IgD-negative memory B cell (primary cell): Measurements from ENCODE around the gene ZNF407. TPM values are rescaled to one million over a fixed set of nuclear protein-coding genes. Genes with fewer than 3 reads are reported as not detected.
A peak's percentile ranks its signal among the peaks of the same experiment; 100 is the strongest.

Experiments used
- H3K27ac Mint-ChIP-seq, 3 donors: one replicate each; pipeline ENCODE4 v1.8.0; 2020 to 2022; ENCODE audit warnings: mild to moderate bottlenecking in 3 of 3, mixed read lengths in 3 of 3, moderate library complexity in 1 of 3
- H3K27me3 Mint-ChIP-seq: one replicate; pipeline ENCODE4 v1.8.0; 2021; ENCODE audit warnings: mixed read lengths
- H3K36me3 Mint-ChIP-seq: one replicate; pipeline ENCODE4 v1.8.0; 2020; ENCODE audit warnings: mild to moderate bottlenecking, mixed read lengths
- H3K4me1 Mint-ChIP-seq, 3 donors: one replicate each; pipeline ENCODE4 v1.8.0; 2020 to 2022; ENCODE audit warnings: mixed read lengths in 3 of 3, mild to moderate bottlenecking in 1 of 3
- H3K4me3 Mint-ChIP-seq, 4 donors: one replicate each; pipeline ENCODE4 v1.8.0; 2020 to 2022; ENCODE audit warnings: mild to moderate bottlenecking in 4 of 4, mixed read lengths in 4 of 4, moderate library complexity in 3 of 4
- H3K9me3 Mint-ChIP-seq, 3 donors: one replicate each; pipeline ENCODE4 v1.8.0; 2020 to 2021; ENCODE audit warnings: mixed read lengths in 3 of 3, mild to moderate bottlenecking in 1 of 3
- polyA plus RNA-seq: library from polyadenylated mRNA; unstranded; fragments of 300-500 nt; fragmentation: Illumina TruSeq; gene quantifications from one replicate; pipeline ENCODE4 v1.2.3, GENCODE V29; 2021

The ZNF407 gene
- polyA plus RNA-seq, 1 donor from 2014 or later: 3.8 TPM

DNA sequence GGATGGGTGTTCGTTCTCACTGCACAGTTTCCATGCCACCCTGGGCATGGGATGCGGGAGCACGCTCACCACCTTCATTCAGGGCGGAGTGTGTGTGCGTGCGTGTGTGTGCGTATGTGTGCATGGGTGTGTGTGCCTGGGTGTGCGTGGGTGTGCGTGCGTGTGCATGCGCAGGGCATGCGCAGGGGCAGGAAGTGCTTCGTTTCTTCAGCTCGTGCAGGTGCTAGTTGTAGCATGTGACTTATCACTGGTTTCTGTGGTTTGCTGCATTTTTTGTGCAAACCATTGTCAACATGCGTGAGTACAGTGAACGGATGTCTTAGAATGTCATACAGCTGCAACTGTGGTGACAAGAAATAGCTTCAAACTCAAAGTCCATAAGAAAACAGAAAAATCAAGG, 431.8 kb downstream of the ZNF407 start:
- no peaks in the 10 kb centered on the region for H3K4me1 Mint-ChIP-seq
- H3K9me3 Mint-ChIP-seq: no peaks in the 10 kb centered on the region
- H3K27me3 Mint-ChIP-seq: no peaks in the 10 kb centered on the region
- H3K27ac Mint-ChIP-seq: no peak overlapping the region
- no peak overlapping the region for H3K4me3 Mint-ChIP-seq
- H3K36me3 Mint-ChIP-seq: peaks cover 17% of the 10 kb centered on the region

DNA sequence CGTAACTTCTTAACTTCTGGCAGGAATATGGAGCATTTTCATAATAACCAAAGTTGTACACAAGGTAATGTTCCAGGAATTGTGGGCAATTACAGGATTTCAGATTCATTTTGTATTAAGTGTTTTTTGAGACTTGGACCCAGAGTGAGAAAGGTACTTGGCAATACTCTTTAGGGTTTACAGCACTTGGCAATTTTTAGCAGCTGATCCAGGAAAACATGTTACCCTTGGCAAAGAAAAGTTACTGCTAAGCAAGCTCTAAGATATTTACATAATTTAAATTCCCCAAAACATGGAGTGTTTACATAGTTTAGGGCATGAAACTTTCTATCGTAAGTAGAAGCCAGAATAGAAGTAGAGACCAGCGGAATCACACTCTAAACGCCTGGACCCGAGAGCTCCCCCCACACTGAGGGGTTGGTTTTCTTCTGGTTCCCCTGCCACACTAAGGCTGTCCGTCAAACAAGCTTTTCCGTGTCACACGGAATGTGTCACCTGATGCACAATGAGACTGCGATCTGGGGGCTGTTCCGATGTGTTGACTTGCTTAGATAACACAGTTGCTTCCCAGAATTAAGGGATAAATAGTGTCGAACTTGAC, 434.1 kb downstream of the ZNF407 start:
- Mint-ChIP-seq H3K4me1 (no peaks in the 10 kb centered on the region), H3K36me3 (peaks cover 15% of the 10 kb centered on the region), H3K27me3 (no peaks in the 10 kb centered on the region), H3K27ac (no peak overlapping the region), H3K9me3 (no peaks in the 10 kb centered on the region), H3K4me3 (no peak overlapping the region)

DNA sequence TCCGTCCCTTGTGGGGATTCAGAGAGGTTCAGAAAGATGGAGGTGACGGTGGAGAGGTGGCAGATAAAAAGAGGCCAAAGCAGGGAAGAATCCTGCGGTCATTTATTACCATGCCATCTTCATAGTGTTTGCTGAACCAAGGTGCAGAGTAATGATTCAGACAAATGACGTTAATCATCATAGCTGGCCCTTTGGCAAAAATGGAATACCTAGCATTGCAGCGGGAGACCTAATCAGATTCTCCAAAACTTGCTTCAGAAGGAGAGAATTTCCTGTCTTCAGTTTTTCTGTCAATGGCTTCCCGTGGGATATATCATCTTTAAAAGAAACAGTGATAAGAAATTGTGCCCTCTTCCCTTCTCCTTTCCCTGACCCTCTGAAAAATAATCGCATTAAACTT, 435.8 kb downstream of the ZNF407 start:
- H3K36me3 Mint-ChIP-seq: peaks cover 12% of the 10 kb centered on the region
- no peaks in the 10 kb centered on the region for H3K27me3 Mint-ChIP-seq
- H3K4me1 Mint-ChIP-seq: no peaks in the 10 kb centered on the region
- no peaks in the 10 kb centered on the region for H3K9me3 Mint-ChIP-seq
- H3K27ac Mint-ChIP-seq: no peak overlapping the region
- peak overlapping the region in 1 of 4 donors; percentile 23 for H3K4me3 Mint-ChIP-seq

GRCh38 chr18:75034937-75035336, 437.3 kb downstream of the ZNF407 start:
- no peak overlapping the region for H3K27ac Mint-ChIP-seq
- peaks cover 6% of the 10 kb centered on the region for H3K36me3 Mint-ChIP-seq
- H3K4me1 Mint-ChIP-seq: no peaks in the 10 kb centered on the region
- H3K27me3 Mint-ChIP-seq: no peaks in the 10 kb centered on the region
- no peaks in the 10 kb centered on the region for H3K9me3 Mint-ChIP-seq
- no peak overlapping the region for H3K4me3 Mint-ChIP-seq

DNA sequence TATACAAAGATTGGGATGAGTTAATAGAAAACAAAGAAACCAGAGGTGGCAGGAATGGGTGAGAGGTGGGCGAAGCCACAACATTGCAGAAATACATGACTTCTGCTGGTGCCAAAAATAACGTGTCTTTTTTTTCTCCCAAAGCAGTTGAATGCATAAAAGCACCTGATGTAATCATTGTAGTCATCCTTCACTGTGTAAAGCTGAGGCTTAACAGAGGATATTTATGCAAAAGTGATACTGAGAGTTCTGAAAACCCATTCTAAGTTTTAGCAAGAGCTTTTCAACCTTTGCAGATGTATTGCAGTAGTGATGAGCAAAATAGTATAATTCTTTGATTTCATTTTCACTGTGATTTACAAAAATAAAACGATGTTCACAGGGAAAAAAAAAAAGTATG, 438.3 kb downstream of the ZNF407 start:
- Mint-ChIP-seq H3K4me3 (no peak overlapping the region), H3K27me3 (no peaks in the 10 kb centered on the region), H3K9me3 (no peaks in the 10 kb centered on the region), H3K36me3 (peaks cover 6% of the 10 kb centered on the region), H3K27ac (no peak overlapping the region), H3K4me1 (no peaks in the 10 kb centered on the region)

DNA sequence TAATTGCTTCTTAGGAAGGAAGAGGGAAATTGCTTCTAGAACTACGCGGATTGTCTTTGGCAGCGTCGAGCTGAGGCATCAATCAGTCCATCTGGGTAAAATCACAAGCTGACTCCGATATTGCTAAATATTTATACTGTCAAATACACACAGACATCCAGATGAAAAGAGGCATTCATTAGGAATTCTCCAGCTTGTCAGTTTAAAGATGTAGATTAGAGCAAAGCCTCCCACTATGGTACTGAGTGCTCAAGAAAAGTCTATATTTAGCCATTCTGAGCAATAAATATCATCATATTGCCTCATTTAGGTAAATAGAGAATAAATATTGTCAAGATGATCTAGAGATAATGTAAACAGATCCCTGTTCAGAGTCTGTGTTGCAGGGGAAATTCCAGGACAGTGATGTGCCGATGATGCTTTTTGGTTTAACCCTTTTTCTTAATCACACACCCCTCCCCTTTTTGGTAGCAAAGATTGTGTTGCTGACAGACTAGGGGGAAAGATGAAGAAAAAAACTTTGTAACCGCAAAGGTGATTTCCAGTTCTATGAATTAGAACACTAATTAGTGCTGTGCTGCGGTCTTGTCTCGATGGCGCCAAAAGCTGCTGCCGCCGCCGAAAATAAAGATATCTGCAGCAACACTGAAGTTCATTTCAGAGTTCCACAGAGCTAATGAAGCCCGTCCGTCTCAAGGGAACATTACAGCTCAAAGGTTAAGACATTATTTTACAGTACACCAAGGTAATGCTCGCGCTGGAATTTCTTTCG, 439.4 kb downstream of the ZNF407 start:
- Mint-ChIP-seq H3K36me3 (peaks cover 9% of the 10 kb centered on the region), H3K27ac (no peak overlapping the region), H3K4me1 (peaks cover 0 to 1% (median 0%) of the 10 kb centered on the region in 3 donors), H3K9me3 (no peaks in the 10 kb centered on the region), H3K4me3 (no peak overlapping the region), H3K27me3 (no peaks in the 10 kb centered on the region)

DNA sequence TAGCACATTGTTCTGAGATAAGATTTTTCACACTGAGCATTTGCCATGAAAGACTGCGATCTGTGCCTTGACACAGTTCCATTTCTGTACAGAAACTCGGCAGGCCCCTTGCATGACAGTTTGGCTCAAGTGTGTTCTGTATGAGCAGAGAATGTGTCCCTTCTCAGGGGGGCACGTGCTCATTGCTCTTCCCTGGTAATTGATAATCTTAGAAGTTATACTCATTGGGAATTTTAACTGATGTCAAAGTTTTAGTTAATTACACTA, 440.0 kb downstream of the ZNF407 start:
- Mint-ChIP-seq H3K27me3 (no peaks in the 10 kb centered on the region), H3K4me1 (peaks cover 0 to 1% (median 0%) of the 10 kb centered on the region in 3 donors), H3K4me3 (no peak overlapping the region), H3K36me3 (peaks cover 6% of the 10 kb centered on the region), H3K27ac (no peak overlapping the region), H3K9me3 (no peaks in the 10 kb centered on the region)

GRCh38 chr18:75041586-75041985, 443.9 kb downstream of the ZNF407 start:
- Mint-ChIP-seq H3K9me3 (no peaks in the 10 kb centered on the region), H3K27ac (no peak overlapping the region), H3K4me3 (no peak overlapping the region), H3K4me1 (peaks cover 0 to 1% (median 0%) of the 10 kb centered on the region in 3 donors), H3K27me3 (no peaks in the 10 kb centered on the region), H3K36me3 (peaks cover 4% of the 10 kb centered on the region)

- Mint-ChIP-seq H3K9me3 (no peaks in the 10 kb centered on the region), H3K4me3 (no peak overlapping the region), H3K36me3 (peaks cover 4% of the 10 kb centered on the region), H3K4me1 (peaks cover 0 to 1% (median 0%) of the 10 kb centered on the region in 3 donors), H3K27me3 (no peaks in the 10 kb centered on the region), H3K27ac (no peak overlapping the region)
Measured at GRCh38 chr18:75043478-75043877, 445.8 kb downstream of the ZNF407 start.

GRCh38 chr18:75044296-75044695, 446.6 kb downstream of the ZNF407 start:
- Mint-ChIP-seq H3K27me3 (no peaks in the 10 kb centered on the region), H3K36me3 (peaks cover 4% of the 10 kb centered on the region), H3K9me3 (no peaks in the 10 kb centered on the region), H3K4me1 (peaks cover 0 to 1% (median 0%) of the 10 kb centered on the region in 3 donors), H3K4me3 (no peak overlapping the region), H3K27ac (no peak overlapping the region)

DNA sequence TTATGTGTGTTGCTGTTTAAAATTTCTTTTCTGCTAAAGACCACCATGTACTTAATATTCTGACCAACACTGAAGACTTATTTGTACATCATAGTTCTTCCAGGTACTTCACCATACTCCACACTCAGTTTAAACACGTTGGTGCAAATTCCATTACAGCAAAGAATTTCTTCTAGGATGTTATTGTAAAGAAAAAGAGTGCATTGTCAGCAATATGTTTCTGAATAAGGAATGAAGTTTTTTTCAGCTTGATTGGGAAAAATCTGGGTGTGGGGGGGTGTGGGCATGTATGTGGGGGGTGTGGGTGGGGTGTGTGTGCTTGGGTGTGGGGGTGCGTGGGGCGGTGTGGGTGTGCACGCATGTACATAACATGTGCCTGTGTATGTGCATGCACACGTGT, 447.1 kb downstream of the ZNF407 start:
- peaks cover 4% of the 10 kb centered on the region for H3K36me3 Mint-ChIP-seq
- H3K27me3 Mint-ChIP-seq: no peaks in the 10 kb centered on the region
- peaks cover 0 to 1% (median 0%) of the 10 kb centered on the region in 3 donors for H3K4me1 Mint-ChIP-seq
- H3K4me3 Mint-ChIP-seq: no peak overlapping the region
- H3K9me3 Mint-ChIP-seq: no peaks in the 10 kb centered on the region
- no peak overlapping the region for H3K27ac Mint-ChIP-seq

- H3K27ac Mint-ChIP-seq: no peak overlapping the region
- no peaks in the 10 kb centered on the region for H3K27me3 Mint-ChIP-seq
- no peak overlapping the region for H3K4me3 Mint-ChIP-seq
- peaks cover 0 to 1% (median 0%) of the 10 kb centered on the region in 3 donors for H3K4me1 Mint-ChIP-seq
- H3K9me3 Mint-ChIP-seq: no peaks in the 10 kb centered on the region
- peaks cover 4% of the 10 kb centered on the region for H3K36me3 Mint-ChIP-seq
Measured at GRCh38 chr18:75045272-75045671, 447.6 kb downstream of the ZNF407 start.

- Mint-ChIP-seq H3K9me3 (no peaks in the 10 kb centered on the region), H3K27ac (no peak overlapping the region), H3K36me3 (no peaks in the 10 kb centered on the region), H3K4me3 (no peak overlapping the region), H3K27me3 (no peaks in the 10 kb centered on the region), H3K4me1 (no peaks in the 10 kb centered on the region)
Measured at GRCh38 chr18:75047240-75047961, 449.7 kb downstream of the ZNF407 start.

- peaks cover 2% of the 10 kb centered on the region for H3K36me3 Mint-ChIP-seq
- no peaks in the 10 kb centered on the region for H3K27me3 Mint-ChIP-seq
- H3K4me3 Mint-ChIP-seq: no peak overlapping the region
- H3K4me1 Mint-ChIP-seq: no peaks in the 10 kb centered on the region
- no peaks in the 10 kb centered on the region for H3K9me3 Mint-ChIP-seq
- H3K27ac Mint-ChIP-seq: no peak overlapping the region
Measured at GRCh38 chr18:75048776-75049454, 451.2 kb downstream of the ZNF407 start.

GRCh38 chr18:75049455-75049789, 451.8 kb downstream of the ZNF407 start:
- no peaks in the 10 kb centered on the region for H3K4me1 Mint-ChIP-seq
- peak overlapping the region in 1 of 3 donors; percentile 14 for H3K27ac Mint-ChIP-seq
- no peaks in the 10 kb centered on the region for H3K9me3 Mint-ChIP-seq
- H3K4me3 Mint-ChIP-seq: no peak overlapping the region
- peaks cover 2% of the 10 kb centered on the region for H3K36me3 Mint-ChIP-seq
- no peaks in the 10 kb centered on the region for H3K27me3 Mint-ChIP-seq
